Skin epidermis (tissue), 12 donors: Measurements from ENCODE around the gene TNNC2.
"Not testable (repeated sequence)": the region's sequence is repeated elsewhere in the genome, so short reads cannot be mapped to it uniquely, and the experiment has no call there.

Source experiments
- H3K27ac ChIP-seq, 21 experiments: fragments of 200-600 bp; sonication (generic) in 11 of 21; one replicate each; pipeline ENCODE4 v1.5.0; 2020; ENCODE audit warnings: mild to moderate bottlenecking in 3 of 21, inconsistent platforms in 2 of 21, moderate library complexity in 2 of 21
- H3K4me3 ChIP-seq, 7 experiments: fragments of 200-600 bp; sonication (generic) in 2 of 7; one replicate each; pipeline ENCODE4 v1.5.0; 2020; ENCODE audit warnings: inconsistent platforms in 2 of 7, mild to moderate bottlenecking in 2 of 7, moderate library complexity in 1 of 7

Gene TNNC2

GRCh38 chr20:45827030-45827652, at the start of gene TNNC2:
Gene TNNC2, minus strand, starts transcription at chr20:45827312. Its CDS starts 64 bp downstream, at chr20:45827248.
- H3K27ac ChIP-seq, result peak within 1 kb of the TSS in 9 of 21 experiments; percentile 15 to 71 (median 45)
- no peak within 1 kb of the TSS for H3K4me3 ChIP-seq

DNA sequence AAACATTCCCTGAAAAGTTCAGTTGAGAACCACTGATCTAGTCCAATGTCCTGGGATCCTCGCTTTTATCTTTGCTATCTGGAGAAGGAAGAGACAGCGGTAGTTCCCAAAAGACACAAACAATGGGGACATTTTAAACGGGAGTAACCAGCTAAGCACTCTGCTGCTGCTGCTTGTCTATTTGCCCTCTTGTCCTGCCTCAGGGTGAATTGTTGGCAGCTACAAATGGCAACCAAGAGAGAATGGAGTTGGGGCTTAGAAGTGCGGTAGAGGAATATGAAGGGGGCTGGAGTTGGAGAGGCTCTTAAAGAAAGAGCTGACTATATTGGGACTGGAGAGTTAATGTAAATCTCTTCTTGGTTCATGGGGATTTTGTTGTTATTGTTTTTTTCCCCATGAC, 47.5 kb upstream of the TNNC2 start:
- Histone ChIP-seq H3K27ac (no peak overlapping the region), H3K4me3 (no peak overlapping the region)

- H3K4me3 ChIP-seq, H3K27ac ChIP-seq: not testable (repeated sequence)
Observed at GRCh38 chr20:45874104-45874481, 47.0 kb upstream of the TNNC2 start.

GRCh38 chr20:45873409-45874103, 46.4 kb upstream of the TNNC2 start:
- no peak overlapping the region for H3K4me3 ChIP-seq
- peak overlapping the region in 2 of 21 experiments; percentile 10 to 53 for H3K27ac ChIP-seq

- H3K4me3 ChIP-seq, result no peak overlapping the region
- H3K27ac ChIP-seq, result peak overlapping the region in 4 of 21 experiments; percentile 21 to 68 (median 45)
Observed at GRCh38 chr20:45872626-45873025, 45.5 kb upstream of the TNNC2 start.

DNA sequence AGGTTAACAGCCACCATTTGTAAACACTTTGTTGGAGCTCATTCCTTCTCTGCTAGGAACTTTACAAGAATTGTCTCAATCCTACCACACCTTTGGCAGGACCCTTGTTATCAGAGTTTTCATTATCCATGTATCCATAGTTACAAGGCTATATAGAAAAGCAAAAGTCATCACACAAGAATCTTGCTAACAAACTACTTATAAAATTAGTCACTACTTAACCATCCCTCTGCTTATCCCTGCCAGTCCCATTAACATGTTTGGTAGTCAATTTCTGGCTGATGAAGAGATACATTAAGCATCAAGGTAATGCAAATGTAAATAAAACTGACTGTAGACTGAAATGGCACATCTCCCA, 40.7 kb upstream of the TNNC2 start:
- Histone ChIP-seq H3K4me3 (no peak overlapping the region), H3K27ac (peak overlapping the region in 4 of 21 experiments; percentile 8 to 44 (median 25))

GRCh38 chr20:45867136-45867818, 40.2 kb upstream of the TNNC2 start:
- H3K27ac ChIP-seq, result peak overlapping the region in 5 of 21 experiments; percentile 8 to 58 (median 34)
- H3K4me3 ChIP-seq, result no peak overlapping the region

- Histone ChIP-seq H3K4me3 (no peak overlapping the region), H3K27ac (no peak overlapping the region)
Observed at GRCh38 chr20:45866454-45866853, 39.3 kb upstream of the TNNC2 start.

DNA sequence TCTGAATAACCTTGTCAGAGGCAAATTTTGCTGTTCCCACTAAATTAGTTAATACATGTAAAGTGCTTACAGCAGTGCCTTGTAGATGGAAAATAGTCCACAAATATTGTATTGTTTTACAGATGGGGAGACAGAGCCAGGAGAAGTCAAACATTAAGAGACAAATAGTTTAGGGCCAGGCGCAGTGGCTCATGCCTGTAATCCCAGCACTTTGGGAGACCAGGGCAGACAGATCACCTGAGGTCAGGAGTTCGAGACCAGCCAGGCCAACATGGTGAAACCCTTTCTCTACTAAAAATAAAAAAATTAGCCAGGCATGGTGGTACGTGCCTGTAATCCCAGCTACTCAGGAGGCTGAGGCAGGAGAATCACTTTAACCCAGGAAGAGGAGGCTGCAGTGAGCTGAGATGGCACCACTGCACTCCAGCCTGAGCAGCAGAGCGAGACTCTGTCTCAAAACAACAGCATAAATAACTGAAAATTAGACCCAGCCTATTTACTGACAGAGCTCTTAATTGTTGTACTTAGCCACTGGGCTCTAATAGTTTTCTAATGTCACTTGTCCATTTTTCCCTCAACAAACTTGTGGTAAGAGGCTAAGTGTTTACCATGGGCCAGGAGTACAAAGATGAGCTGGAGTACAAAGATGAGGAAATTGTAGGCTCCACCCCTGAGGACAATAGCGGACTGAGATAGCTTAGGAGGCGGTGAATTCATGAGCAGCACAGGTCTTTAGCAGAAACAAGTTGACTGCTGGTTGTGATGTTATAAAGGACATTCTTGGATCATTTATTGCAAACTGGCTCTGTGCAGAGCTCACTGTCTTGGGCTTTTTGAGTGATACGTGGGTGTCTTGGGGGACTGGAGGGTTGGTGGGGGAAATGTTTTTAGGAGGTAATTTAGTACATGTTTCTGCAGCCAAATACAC, 36.7 kb upstream of the TNNC2 start:
- no peak overlapping the region for H3K4me3 ChIP-seq
- H3K27ac ChIP-seq, result no peak overlapping the region

- no peak overlapping the region for H3K4me3 ChIP-seq
- no peak overlapping the region for H3K27ac ChIP-seq
Observed at GRCh38 chr20:45861221-45862075, 34.3 kb upstream of the TNNC2 start.

GRCh38 chr20:45860560-45861220, 33.6 kb upstream of the TNNC2 start:
- Histone ChIP-seq H3K4me3 (no peak overlapping the region), H3K27ac (no peak overlapping the region)

- Histone ChIP-seq H3K4me3 (no peak overlapping the region), H3K27ac (no peak overlapping the region)
Observed at GRCh38 chr20:45859916-45860315, 32.8 kb upstream of the TNNC2 start.

DNA sequence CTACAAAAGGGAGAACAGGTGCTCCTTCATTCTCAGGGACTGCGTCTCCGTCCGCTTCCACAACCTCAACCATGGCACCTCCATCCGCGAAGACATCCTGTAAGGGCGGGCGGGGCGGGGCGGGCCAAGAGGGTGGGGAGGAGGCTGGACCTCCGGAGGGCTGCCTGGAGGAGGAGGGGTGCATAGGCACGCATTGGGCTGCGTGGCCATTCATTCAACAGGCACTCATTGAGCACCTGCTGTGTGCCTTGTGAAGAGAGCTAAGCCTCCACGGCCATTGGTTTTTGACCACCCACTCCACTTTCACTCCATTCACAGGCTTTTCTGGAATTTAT, 30.7 kb upstream of the TNNC2 start:
- Histone ChIP-seq H3K4me3 (peak overlapping the region; percentile 55 to 96 (median 74)), H3K27ac (peak overlapping the region in 20 of 21 experiments; percentile 62 to 97 (median 86))

DNA sequence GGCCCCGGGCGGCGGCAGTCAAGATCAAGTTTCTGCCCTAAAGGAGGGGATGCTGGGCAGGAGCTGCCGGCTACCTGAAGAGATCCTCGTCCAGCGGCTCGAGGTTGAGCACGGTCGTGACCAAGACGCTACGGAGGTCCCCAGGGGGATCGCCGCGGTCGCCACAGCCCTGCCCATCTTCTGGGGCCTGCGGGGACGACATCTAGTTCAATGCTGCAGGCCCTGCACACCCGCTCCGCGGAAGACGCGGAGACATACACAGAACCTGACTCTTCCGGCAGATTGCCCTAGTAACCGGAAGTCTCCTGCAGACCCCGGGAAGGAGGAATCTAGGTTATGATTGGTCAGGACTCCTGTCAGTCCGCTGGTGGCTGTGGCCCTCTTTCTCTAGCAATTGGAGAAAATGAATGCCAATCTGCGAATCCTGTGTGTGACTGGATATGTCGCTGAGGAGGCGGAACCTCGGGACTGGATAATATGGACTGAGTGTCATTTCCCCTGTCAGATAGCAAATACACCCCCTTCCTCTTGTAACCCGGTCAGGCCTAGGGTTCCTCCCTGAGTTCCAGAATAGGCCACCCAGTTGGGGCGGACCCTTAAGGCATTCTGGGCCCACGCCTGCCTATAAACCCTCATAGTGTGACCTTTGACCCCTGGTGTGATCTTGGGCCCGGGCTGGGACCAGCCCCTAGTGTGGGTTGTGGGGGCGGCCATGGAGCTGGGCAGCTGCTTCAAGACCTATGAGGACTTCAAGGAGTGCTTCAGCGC, 30.2 kb upstream of the TNNC2 start, which contains the start of the genes ACOT8 and ZSWIM3:
ACOT8 (minus strand) TSS at position 279 of the 768 bp plus-strand sequence; CDS start at position 202, 77 bp downstream.
ZSWIM3 (plus strand) TSS at position 501 of the 768 bp plus-strand sequence; CDS start at position 713, 212 bp downstream.
- H3K4me3 ChIP-seq, result peak within 1 kb of the TSS; percentile 55 to 96 (median 74)
- H3K27ac ChIP-seq, result peak within 1 kb of the TSS; percentile 59 to 97 (median 86)

DNA sequence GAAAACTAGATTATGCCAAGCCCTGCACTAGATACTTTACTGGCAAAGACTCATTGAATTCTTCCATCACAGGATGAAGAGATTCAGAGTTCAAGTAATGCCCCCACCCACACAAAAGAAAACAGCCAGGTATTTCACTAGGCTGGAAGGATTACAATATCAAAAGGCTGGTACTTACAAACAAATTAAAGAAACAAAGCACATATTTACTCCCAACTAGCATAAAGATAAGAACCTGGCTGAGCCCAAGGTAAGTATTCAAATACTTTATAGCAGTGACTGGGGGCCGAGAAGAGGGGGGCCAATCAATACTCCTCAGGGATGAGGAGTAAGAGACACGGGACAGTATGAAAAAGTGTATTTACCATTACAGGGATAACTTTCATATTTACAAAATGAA, 26.4 kb upstream of the TNNC2 start:
- H3K27ac ChIP-seq, result no peak overlapping the region
- no peak overlapping the region for H3K4me3 ChIP-seq

- Histone ChIP-seq H3K4me3 (no peak overlapping the region), H3K27ac (no peak overlapping the region)
Observed at GRCh38 chr20:45852326-45852725, 25.2 kb upstream of the TNNC2 start.

DNA sequence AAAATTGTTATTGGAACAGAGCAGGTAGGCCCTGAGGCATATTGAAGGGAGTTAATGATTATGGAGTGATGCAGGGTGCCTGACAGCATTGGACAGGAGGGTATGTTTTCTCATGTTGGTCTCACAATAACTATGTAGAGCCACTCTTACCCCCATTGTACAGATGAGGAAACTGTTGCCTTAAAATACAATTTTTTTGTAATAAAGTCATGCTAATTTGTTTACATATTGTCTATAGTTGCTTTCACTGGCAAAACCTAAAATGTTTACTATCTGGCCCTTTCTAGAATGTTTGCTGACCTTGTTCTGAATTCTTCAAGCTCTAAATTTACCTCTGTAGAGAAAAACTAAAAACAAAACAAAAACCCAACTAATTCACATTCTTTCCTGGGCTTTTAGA, 24.4 kb upstream of the TNNC2 start:
- H3K27ac ChIP-seq, result no peak overlapping the region
- H3K4me3 ChIP-seq, result no peak overlapping the region

- Histone ChIP-seq H3K27ac (no peak overlapping the region), H3K4me3 (no peak overlapping the region)
Observed at GRCh38 chr20:45850926-45851325, 23.8 kb upstream of the TNNC2 start.
